IMR-90 (cell line): Measurements from ENCODE around the gene EIF5A.

Source experiments
- CEBPB ChIP-seq: IDR thresholded peaks from 2 replicates; pipeline ENCODE4 v1.6.1; 2012; ENCODE audit warnings: low read depth, low read length, improper control_type of control experiment
- CTCF ChIP-seq: conservative IDR thresholded peaks from 2 replicates; pipeline ENCODE4 v1.5.1; 2012; ENCODE audit warnings: mild to moderate bottlenecking, low read depth, low read length, improper control_type of control experiment
- POLR2A ChIP-seq: IDR thresholded peaks from 2 replicates; pipeline ENCODE4 v1.6.1; 2012; ENCODE audit warnings: mild to moderate bottlenecking, low read depth, low read length
- SMC3 ChIP-seq: fragments of 150-350 bp; IDR thresholded peaks from 2 replicates; pipeline ENCODE4 v1.6.1; 2016; ENCODE audit warnings: low read depth, mild to moderate bottlenecking, antibody characterized with exemption, low read length, moderate library complexity

GRCh38 chr17:7315570-7316235 is 8.3 kb downstream of the EIF5A start:
- no peak for TF ChIP-seq CTCF
- no peak for TF ChIP-seq SMC3
- TF ChIP-seq CEBPB: no peak
- TF ChIP-seq POLR2A: no peak
